HUES6 (cell line): ENCODE measurements around the gene ZRANB3.

Source experiments
- H3K27ac ChIP-seq: 2 replicates; pipeline ENCODE4 v1.7.0; 2013; ENCODE audit warnings: low read depth, mild to moderate bottlenecking, low read length, inconsistent platforms
- H3K27me3 ChIP-seq: 2 replicates; pipeline ENCODE4 v1.6.1; 2013; ENCODE audit warnings: low read length; ENCODE audit not compliant: control insufficient read depth, insufficient read depth
- H3K36me3 ChIP-seq: 2 replicates; pipeline ENCODE4 v1.6.1; 2013; ENCODE audit warnings: low read length; ENCODE audit not compliant: control insufficient read depth, insufficient read depth
- H3K4me1 ChIP-seq: 2 replicates; pipeline ENCODE4 v1.6.1; 2013; ENCODE audit warnings: low read length; ENCODE audit not compliant: control insufficient read depth, insufficient read depth
- H3K4me3 ChIP-seq: 2 replicates; pipeline ENCODE4 v1.5.1; 2013; ENCODE audit warnings: low read depth, low read length
- H3K9ac ChIP-seq: one replicate; pipeline ENCODE4 v1.6.1; 2013; ENCODE audit warnings: mild to moderate bottlenecking, low read length
- H3K9me3 ChIP-seq: 2 replicates; pipeline ENCODE4 v1.6.1; 2013; ENCODE audit warnings: low read depth, low read length; ENCODE audit not compliant: control insufficient read depth, insufficient read depth

ZRANB3 gene

GRCh38 chr2:135530313-135531230, at the start of gene ZRANB3:
TSS of gene ZRANB3 (minus strand) at chr2:135531218.
- Histone ChIP-seq H3K36me3 (peaks cover 2% of the 10 kb centered on the region; the same call in 1 of the 2 replicates), H3K9me3 (no peaks in the 10 kb centered on the region; the same call in 1 of the 2 replicates), H3K27me3 (no peaks in the 10 kb centered on the region), H3K9ac (peak within 1 kb of the TSS; percentile 88), H3K27ac (peak within 1 kb of the TSS; percentile 82), H3K4me1 (no peaks in the 10 kb centered on the region), H3K4me3 (peak within 1 kb of the TSS; percentile 83)

DNA sequence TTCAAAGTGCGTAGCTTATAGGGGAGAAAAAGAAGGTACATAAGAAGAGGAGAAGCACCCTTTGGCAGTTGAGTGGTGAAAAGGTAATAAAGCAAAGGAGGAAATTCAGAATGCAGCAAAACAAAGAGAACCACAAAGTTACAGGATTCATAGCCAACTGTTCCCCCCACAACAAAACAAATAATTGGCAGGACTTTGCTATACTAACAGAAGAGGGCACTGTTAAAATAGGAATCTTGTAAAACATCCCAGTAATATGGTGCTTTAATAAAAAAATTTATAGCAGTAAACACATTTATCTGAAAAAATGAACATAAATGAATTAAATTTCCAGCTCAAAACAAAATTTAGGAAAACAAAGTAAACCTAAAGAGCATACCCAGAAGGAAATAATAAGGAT, 42.6 kb upstream of the ZRANB3 start:
- Histone ChIP-seq H3K4me3 (no peak overlapping the region), H3K27ac (no peak overlapping the region), H3K9ac (no peak overlapping the region), H3K9me3 (no peaks in the 10 kb centered on the region), H3K27me3 (no peaks in the 10 kb centered on the region), H3K36me3 (no peaks in the 10 kb centered on the region), H3K4me1 (no peaks in the 10 kb centered on the region)

DNA sequence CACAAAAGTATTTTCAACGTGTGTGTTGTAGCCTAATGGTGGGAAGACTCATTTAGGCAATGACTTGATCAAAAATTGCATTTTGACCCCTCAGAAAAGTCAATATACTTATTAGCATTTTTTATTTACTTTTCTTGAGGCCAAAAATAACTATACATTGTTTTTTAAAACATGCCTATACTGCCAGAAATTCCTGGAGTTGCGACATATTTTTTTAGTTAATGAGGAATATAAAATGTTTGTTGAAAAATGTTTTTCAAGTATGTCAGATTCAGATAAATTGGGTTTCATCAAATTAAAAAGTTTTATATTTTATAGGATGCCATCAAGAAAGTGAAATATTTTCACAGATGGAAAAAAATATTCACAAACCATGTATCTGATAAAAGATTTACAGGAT, 39.9 kb upstream of the ZRANB3 start:
- Histone ChIP-seq H3K27me3 (no peaks in the 10 kb centered on the region), H3K27ac (no peak overlapping the region), H3K9ac (no peak overlapping the region), H3K4me1 (no peaks in the 10 kb centered on the region), H3K36me3 (no peaks in the 10 kb centered on the region), H3K4me3 (no peak overlapping the region), H3K9me3 (no peaks in the 10 kb centered on the region)

DNA sequence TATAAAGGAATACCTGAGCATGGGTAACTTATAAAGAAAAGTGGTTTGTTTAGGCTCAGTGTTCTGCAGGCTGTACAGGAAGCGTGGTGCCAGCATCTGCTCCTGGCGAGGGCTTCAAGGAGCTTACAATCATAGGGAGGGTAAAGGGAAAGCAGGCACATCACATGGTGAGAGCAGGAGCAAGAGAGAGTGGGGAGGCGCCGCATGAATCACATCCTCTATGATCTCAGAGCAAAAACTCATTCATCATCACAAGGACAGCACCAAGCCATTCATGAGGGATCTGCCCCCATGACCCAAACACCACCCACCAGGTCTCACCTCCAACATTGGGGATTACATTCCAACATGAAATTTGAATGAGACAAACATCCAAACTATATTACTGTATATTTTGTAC, 32.8 kb upstream of the ZRANB3 start:
- H3K27me3 ChIP-seq = no peaks in the 10 kb centered on the region

GRCh38 chr2:135561925-135562324, 30.9 kb upstream of the ZRANB3 start:
- Histone ChIP-seq H3K36me3 (no peaks in the 10 kb centered on the region), H3K9me3 (no peaks in the 10 kb centered on the region), H3K27ac (no peak overlapping the region), H3K9ac (no peak overlapping the region), H3K4me1 (peaks cover 4% of the 10 kb centered on the region; the same call in 1 of the 2 replicates), H3K27me3 (no peaks in the 10 kb centered on the region), H3K4me3 (no peak overlapping the region)

More for the DNA sequence above, 32.8 kb upstream of the ZRANB3 start:
- Histone ChIP-seq H3K4me3 (no peak overlapping the region), H3K9me3 (no peaks in the 10 kb centered on the region), H3K27ac (no peak overlapping the region), H3K36me3 (no peaks in the 10 kb centered on the region), H3K9ac (no peak overlapping the region), H3K4me1 (no peaks in the 10 kb centered on the region)

DNA sequence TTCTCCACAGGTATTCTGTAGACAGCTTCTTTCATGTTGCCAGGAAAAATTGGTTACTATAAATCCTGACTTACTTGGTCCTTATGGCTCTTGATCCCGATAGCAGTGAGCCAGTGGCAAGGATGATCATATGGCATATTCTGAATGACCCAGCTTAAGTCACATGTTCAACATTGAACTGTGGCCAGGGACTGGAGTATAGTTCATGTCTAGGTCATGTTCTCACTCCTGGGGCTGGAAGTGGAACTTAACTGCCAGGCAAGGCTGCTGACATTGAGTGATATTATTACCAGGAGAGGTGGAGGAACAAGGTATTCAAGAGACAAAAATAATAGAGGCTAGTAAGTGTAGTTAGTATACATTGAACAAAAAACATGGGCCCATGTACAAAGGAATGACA, 26.5 kb upstream of the ZRANB3 start:
- Histone ChIP-seq H3K36me3 (peaks cover 7% of the 10 kb centered on the region), H3K27ac (no peak overlapping the region), H3K9me3 (no peaks in the 10 kb centered on the region), H3K4me3 (no peak overlapping the region), H3K4me1 (peaks cover 4% of the 10 kb centered on the region; the same call in 1 of the 2 replicates), H3K9ac (no peak overlapping the region), H3K27me3 (no peaks in the 10 kb centered on the region)

GRCh38 chr2:135555311-135555710, 24.3 kb upstream of the ZRANB3 start:
- no peaks in the 10 kb centered on the region for H3K9me3 ChIP-seq
- H3K36me3 ChIP-seq = peaks cover 7% of the 10 kb centered on the region
- no peak overlapping the region for H3K9ac ChIP-seq
- peaks cover 4% of the 10 kb centered on the region; the same call in 1 of the 2 replicates for H3K4me1 ChIP-seq
- H3K4me3 ChIP-seq = no peak overlapping the region
- no peak overlapping the region for H3K27ac ChIP-seq
- H3K27me3 ChIP-seq = no peaks in the 10 kb centered on the region

GRCh38 chr2:135552887-135553286, 21.9 kb upstream of the ZRANB3 start:
- Histone ChIP-seq H3K4me1 (peaks cover 1% of the 10 kb centered on the region; the same call in 1 of the 2 replicates), H3K36me3 (peaks cover 7% of the 10 kb centered on the region), H3K9ac (no peak overlapping the region), H3K27ac (no peak overlapping the region), H3K4me3 (no peak overlapping the region), H3K9me3 (no peaks in the 10 kb centered on the region), H3K27me3 (no peaks in the 10 kb centered on the region)

- Histone ChIP-seq H3K4me1 (no peaks in the 10 kb centered on the region), H3K36me3 (peaks cover 7% of the 10 kb centered on the region), H3K4me3 (no peak overlapping the region), H3K9ac (no peak overlapping the region), H3K27me3 (no peaks in the 10 kb centered on the region), H3K27ac (no peak overlapping the region), H3K9me3 (no peaks in the 10 kb centered on the region)
Observed at GRCh38 chr2:135551356-135551755, 20.3 kb upstream of the ZRANB3 start.

GRCh38 chr2:135547311-135547710, 16.3 kb upstream of the ZRANB3 start:
- no peaks in the 10 kb centered on the region for H3K4me1 ChIP-seq
- no peaks in the 10 kb centered on the region for H3K36me3 ChIP-seq
- H3K27ac ChIP-seq = no peak overlapping the region
- no peaks in the 10 kb centered on the region for H3K27me3 ChIP-seq
- no peak overlapping the region for H3K4me3 ChIP-seq
- no peak overlapping the region for H3K9ac ChIP-seq
- no peaks in the 10 kb centered on the region for H3K9me3 ChIP-seq

DNA sequence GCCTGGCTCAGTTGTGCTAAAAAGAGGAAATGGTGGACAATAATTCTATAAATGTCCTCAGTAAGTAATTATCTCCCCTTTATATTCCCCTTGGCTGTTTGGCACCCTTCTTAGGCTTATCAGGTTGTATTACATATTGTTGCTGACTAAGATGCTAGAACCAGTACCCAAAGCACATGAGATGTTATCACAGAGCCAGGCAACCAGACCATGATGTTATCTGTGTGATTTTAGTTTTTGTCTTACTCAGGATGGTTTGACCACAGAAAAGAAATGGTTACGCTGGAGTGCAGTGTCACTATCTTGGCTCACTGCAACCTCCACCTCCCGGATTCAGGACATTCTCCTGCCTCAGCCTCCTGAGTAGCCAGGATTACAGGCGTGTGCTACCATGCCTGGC, 15.4 kb upstream of the ZRANB3 start:
- Histone ChIP-seq H3K4me3 (no peak overlapping the region), H3K9ac (no peak overlapping the region), H3K36me3 (no peaks in the 10 kb centered on the region), H3K9me3 (no peaks in the 10 kb centered on the region), H3K4me1 (no peaks in the 10 kb centered on the region), H3K27me3 (no peaks in the 10 kb centered on the region), H3K27ac (no peak overlapping the region)
